GM18951 (cell line): ENCODE results near the gene DMBX1.

Experiments
- POLR2A ChIP-seq: IDR thresholded peaks from 4 replicates; pipeline ENCODE4 v1.6.1; 2011; ENCODE audit warnings: mild to moderate bottlenecking; ENCODE audit not compliant: insufficient read length, insufficient read depth; ENCODE audit errors: extremely low read depth
- in situ Hi-C: fragments of 300-500 bp; cut with MboI; formaldehyde crosslinking; loops from one replicate; pipeline ENCODE4 v1.12.0; 2022; ENCODE audit warnings: low sequenced_read_pairs, mixed read lengths, inconsistent platforms; ENCODE audit not compliant: unreplicated experiment

DMBX1 gene

DNA sequence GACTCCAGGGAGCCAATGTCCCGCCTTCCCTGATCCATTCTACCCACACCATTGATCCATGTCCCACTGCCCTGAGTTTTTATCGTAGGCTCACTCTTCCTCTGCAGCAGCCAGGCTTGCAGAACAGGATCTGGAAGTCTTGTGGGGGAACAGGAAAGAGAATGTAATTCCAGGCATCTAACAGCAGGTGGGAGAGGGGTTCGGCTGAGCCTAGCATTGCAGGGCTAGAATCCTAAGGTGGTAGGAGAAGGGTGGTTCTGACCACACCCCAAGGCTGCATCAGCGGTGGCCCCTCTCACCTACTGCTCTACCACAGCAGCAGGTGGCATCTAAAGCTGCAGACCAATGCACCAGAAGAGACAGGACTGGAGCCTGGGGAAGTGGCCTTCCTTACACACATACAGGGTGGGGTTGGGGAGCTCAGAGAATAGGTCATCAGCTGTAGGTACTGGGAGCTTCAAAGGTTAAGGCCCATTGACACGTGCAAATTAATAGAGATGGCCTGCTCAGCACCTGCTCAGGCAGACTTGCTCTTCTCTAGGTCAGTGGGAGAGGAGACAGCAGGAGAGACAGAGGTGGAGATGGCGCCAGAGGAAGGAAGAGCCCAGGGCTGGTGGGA, 41.3 kb downstream of the DMBX1 start:
- TF ChIP-seq POLR2A = no peak
- in situ Hi-C loops = no loop called here

DNA sequence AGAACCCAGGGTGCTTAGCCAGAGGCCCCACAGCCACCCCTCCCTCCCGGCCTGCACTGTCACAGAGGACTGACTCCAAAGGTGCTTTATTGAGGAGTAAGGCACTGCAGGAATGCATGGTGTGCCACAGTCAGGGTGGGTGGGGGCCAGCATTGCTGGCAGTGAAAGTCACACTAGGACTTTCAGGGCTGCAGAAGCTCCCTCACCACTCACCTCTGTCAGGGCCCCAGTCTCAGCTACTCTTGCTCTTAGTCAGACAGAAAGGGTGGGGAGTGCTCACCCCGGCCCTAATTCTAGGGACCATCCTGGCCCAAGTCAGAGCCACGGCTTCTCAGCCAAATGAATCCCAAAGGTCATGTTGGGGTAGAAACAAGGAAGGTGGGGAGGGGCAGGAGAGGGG, 42.5 kb downstream of the DMBX1 start:
- in situ Hi-C loops = no loop called here
- no peak for TF ChIP-seq POLR2A

DNA sequence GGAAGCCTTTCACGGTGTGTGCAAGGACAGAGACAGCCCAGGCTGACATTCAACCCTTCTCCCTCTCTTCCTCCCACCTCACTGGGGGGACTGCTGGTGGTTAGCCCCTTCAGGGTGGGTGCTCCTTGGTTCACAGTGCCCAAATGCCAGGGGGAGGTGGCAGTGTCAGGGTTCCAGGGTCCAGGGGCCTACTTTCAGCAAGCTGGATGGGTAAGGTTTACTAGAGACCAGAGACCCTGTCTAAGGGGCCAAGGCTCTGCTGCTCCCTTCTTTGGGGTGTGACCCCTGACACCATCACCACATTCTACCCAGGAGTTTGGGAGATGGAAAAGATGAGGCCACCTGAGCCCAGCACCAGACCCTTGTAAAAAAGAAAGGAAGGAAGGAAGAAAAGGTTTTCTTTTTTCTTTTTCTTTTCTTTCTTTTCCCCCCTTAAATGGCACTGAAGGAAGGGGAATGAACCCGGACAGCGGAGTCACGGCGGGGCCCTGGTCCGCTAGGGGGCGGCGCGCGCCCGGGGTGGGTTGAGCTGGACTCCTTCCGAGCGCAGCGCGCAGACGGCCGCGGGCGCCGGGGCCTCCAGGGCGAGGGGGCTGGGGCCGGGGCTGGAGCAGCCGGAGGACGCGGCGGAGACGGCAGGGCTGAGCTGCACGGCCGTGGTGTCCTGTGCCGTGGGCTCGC, 43.0 kb downstream of the DMBX1 start:
- no peak for TF ChIP-seq POLR2A
- in situ Hi-C loops = no loop called here

DNA sequence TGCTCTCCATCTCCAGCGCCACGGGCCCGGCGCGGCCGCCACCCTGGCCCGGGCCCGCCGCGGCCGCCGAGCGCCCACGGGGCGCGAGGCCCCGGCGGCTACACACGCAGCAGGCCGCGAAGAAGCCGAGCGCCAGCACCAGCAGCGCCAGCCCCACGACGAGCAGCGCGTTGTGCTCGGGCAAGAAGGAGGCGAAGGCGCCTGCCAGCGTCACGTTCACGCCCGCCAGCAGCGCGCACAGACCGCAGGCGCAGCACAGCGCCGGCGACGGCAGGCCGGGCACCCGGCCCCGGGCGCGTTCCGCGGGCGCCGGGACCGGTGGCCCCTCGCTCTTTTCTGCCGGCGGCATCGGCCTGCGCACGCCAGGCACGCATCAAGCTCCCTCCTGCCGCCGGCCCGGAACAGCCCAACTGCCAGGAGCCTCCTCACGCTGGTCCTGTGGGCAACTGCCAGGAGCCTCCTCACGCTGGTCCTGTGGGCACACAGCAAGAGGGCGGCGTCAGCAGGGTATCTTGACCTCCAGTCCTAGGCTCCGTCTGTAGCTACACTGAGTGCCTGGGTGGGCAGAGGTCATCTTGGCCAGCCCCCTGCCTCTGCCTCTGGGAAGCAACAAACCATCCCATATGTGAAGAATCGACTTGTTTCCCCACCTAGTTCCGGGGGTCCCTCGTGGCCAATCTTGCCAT, 43.7 kb downstream of the DMBX1 start:
- in situ Hi-C loops = no loop called here
- TF ChIP-seq POLR2A = no peak

DNA sequence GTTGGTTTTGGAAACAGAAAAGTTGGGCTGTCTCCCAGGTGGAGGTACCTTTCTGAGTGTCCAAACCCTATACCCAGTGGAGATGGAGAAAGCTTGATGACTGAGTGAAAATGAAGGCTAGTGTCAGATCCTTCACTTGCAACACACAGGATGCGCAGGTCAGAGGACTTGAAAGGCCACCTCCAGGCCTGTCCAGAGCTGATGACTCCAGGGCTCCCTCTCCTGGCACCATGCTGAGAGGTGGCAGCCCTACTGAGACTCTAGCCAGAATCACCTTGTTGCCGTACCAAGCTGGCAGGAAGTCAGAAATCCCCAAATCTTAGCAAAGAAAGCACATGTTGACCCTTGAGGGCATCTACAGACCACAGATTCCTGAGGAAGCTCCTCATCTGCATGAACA, 45.4 kb downstream of the DMBX1 start:
- in situ Hi-C loops = no loop called here
- TF ChIP-seq POLR2A = no peak

DNA sequence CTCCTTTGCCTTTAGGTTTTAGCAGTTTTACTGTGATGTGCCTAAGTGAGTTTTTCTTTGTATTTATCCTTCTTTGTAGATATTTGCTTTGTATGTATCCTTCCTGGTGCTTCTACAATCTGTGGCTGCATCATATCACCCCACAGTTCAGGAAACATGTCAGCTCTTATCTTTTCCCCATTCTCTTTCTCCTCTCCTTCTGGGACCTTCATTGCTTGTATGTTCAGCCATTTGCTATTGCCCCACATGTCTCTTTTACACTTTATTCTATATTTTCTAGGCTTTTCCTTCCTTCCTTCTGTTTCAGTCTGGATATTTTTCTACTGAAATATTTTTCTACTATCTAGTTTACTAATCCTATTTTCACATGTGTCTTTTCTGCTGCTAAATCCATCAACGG, 46.9 kb downstream of the DMBX1 start:
- no peak for TF ChIP-seq POLR2A
- in situ Hi-C loops = no loop called here

DNA sequence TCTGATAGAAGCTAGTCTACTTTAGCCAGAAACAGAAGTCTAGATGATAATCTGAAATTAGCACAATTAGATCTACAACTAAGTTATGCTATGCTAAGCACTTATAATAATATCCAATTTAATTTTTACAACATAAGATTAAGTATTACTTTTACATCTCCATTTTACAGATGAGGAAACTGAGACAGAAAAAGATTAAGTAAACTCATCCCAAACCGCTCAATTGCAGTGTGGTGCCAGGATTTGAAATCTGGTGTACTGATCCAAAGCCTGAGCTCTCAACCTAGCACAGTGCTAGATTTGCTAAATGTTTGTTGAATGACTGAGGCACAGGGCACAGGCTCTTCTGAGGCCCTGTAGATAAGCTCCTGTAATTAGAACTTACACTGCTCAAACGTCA, 48.0 kb downstream of the DMBX1 start:
- in situ Hi-C loops = no loop called here
- no peak for TF ChIP-seq POLR2A

DNA sequence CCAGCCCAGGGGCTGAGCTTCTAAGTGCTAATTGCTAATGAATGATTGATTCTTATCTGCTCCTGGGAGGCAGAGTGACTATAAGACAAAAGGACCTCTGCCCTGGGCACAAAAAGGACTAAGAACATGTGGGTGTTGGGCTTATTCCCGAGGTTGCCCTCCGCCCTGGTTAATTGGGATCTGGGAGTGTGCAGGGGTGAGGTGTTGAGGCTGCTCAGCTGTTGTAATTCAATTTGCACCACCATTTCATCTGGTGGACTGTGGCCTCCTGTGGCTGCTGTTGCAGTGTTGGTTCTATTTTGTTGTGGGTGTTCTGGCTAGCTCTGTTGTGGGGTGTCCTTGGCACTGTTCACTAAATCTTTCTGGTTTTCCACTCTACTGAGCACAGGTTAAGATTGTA, 48.5 kb downstream of the DMBX1 start:
- no peak for TF ChIP-seq POLR2A
- in situ Hi-C loops = no loop called here
